Midbrain (tissue), 1 donor: Measurements from ENCODE around the gene RASGEF1C.

Source experiments
- DNase-seq: peaks from one replicate; lab custom pipeline; 2025; lab: John Stamatoyannopoulos, UW

RASGEF1C gene

DNA sequence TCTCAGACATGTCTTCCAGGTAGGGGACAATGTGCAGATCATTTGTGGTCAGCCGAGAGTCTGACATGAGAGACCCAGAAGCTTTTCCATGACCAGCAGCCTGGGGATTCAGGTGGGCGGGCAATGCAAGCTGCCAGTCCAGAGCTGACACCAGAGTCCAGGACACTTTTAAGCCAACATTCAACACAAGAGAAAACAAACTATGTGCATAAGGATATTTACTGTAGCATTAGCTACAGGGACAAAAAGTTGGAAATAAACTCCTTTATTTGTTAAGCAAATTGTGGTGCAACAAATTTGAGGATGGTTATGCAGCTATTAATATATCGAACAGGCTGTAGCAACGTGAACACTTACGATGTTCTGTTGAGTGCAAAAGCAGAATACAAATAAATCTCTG is 127.5 kb downstream of the RASGEF1C start:
- DNase-seq = no peak

DNA sequence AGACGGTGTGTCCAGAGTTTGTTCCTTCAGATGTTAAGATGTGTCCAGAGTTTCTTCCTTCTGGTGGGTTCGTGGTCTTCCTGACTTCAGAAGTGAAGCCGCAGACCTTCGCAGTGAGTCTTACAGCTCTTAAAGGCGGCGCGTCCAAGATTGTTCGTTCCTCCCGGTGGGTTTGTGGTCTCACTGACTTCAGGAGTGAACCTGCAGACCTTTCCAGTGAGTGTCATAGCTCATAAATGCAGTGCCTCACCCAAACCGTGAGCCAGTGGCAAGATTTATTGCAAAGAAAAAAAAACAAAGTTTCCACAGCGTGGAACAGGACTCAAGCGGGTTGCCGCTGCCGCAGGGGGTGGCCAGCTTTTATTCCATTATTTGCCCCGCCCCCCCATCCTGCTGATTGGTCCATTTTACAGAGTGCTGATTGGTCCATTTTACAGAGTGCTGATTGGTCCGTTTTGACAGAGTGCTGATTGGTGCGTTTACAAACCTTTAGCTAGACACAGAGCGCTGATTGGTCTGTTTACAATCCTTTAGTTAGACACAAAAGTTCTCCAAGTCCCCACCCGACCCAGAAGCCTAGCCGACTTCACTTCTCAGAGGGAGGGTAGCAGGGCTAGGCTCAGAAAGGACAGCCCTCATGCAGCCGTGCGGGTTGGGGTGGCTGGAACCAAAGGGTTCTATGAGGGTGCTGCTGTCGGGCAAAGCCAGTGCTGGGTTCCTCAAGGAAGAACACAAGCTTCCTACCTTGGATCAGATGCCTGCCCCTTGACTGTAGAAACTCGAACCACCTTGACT is 128.3 kb downstream of the RASGEF1C start:
- DNase-seq = no peak

DNA sequence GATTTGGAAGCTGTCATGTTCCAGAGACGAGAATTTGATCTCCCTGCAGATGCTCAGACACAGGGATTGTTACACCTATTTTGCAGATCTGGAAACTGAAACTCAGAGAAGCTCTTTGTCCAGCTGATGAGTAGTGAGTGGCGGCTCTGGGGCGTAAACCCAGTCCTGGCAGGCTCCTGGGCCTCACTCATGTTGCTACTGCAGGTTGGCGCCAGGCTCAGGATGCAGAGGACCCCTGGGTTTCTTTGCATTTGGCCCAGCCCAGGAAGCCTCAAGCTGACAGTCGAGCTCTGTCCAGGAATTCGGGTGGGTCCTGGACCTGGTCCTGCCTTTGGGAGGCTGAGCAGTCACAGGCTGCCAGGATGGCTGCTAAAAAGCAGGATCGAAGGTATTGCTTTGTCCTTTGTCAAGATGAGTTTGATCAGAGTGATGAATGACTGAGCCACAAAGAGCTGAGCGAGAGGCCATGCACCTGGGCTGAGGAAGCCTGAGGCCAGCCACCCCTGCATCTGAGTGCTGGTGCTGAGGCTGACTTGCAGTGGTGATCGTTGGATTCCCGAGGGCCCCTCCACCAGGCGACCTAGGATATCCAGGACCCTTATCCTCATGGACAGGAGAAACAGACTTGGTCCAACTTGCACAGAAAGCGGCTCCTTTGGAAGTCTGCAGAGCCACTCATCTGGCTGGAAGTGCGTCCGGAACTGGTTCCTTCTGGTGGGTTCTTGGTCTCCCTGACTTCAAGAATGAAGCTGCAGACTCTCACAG is 129.1 kb downstream of the RASGEF1C start:
- no peak for DNase-seq

DNA sequence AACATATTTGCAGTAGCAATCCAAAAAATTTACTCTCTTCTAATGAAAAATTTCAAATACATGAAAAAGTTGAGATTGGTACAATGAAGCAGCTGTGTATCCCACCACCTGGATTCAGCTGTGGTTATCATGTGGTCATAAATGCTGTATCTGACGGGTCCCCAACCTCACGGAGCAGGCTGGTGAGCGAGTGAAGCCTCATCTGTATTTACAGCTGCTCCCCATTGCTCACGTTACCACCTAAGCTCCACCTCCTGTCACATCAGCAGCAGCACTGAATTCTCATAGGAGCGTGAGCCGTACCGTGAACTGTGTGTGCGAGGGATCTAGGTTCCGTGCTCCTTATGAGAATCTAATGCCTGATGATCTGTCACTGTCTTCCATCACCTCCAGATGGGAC is 130.7 kb downstream of the RASGEF1C start:
- DNase-seq = no peak

DNA sequence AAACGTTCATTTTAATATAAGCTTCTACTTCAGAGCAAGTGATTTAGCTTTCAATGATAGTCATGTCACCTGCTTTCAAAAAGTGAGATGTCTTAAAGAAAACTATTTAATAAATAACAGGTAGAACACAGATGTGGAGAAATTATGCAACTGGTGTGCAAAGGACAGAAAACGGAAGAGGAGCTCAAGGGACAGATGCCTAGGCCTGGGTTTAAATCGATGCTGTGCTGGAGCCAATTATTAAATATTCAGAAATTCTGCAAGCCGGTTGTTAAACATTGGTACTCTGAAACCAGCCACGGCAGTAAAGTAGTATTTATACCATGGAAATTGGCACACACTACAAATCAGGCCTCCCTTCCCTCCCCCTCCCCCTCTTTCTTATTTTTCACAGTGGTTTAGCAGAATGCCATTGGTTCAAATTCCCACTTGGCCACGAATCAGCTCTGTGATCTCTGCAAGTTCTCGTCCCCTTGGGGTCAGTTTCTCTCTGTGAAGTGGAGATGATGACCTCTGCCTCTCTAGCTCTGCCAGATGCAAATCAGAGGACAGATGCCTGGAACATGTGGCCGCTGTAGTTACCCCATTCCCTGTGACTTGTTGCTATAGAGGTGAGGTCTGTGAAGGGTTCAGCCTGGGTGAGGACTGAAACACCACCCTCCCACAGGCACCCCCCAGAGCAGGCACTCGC is 131.3 kb downstream of the RASGEF1C start:
- DNase-seq = no peak

DNA sequence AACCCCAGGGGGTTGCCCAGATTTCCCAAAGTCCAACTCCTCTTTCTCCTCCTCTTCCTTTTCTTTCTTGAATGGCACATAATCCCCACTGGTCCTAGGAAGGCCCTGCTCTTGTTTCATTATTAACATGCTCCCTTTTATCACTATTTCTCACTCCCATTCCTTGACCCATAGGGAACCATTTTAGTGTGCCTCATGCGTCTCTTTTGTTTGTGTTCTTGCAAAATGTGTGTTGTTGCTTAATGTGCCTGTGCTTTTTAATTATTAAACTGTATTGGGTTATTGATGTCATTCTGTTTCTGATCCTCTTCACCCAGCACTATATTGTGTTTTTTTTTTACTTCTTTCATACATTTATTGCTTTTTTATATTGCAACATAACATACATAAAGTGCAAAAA is 133.3 kb downstream of the RASGEF1C start:
- no peak for DNase-seq

DNA sequence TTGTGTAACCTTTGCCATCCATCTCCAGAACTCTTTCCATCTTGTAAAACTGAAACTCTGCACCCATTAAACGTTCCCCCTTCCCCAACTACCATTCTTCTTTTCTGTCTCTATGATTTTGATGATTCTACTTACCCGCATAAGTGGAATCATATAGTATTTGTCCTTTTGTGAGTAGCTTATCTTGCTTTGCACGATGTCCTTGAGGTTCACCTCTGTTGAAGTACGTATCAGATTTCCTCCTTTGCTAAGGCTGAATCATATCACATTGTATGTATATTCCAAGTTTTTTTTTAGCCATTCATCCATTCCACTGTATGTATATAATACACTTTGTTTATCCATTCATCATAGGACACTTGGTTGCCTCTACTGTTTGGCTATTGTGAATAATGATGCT is 134.5 kb downstream of the RASGEF1C start:
- DNase-seq = no peak

DNA sequence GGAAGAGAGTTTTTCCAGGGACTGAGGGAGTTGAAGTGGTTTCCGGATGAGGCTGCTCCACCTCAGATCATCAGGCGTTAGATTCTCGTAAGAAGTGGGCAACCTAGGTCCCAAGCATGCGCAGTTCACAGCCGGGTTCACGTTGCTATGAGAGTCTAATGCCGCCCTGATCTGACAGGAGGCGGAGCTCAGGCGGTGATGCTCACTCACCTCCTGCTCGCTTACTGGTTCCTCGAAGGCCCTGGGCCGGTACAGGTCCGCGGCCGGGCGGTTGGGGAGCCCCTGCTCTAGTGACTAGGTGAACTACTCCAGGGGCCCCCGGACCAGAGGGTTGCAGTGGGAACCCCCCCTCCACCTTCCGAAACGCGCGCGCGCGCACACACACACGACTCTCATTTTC is 136.5 kb downstream of the RASGEF1C start:
- DNase-seq = no peak

DNA sequence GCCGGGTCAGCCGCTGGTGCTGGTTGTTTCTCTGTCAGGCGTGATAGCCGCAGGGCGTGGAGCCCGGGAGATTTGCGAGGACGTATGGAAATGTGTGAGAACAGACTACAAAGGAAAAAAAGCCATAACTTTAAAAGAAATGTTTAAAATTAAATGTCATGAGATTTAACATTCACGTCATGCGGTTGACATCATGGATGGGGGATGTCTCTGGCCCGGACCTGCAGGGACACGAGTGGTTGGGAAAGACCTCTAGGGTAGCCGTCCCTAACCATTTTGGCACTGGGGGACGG is 136.8 kb downstream of the RASGEF1C start:
- DNase-seq = no peak

DNA sequence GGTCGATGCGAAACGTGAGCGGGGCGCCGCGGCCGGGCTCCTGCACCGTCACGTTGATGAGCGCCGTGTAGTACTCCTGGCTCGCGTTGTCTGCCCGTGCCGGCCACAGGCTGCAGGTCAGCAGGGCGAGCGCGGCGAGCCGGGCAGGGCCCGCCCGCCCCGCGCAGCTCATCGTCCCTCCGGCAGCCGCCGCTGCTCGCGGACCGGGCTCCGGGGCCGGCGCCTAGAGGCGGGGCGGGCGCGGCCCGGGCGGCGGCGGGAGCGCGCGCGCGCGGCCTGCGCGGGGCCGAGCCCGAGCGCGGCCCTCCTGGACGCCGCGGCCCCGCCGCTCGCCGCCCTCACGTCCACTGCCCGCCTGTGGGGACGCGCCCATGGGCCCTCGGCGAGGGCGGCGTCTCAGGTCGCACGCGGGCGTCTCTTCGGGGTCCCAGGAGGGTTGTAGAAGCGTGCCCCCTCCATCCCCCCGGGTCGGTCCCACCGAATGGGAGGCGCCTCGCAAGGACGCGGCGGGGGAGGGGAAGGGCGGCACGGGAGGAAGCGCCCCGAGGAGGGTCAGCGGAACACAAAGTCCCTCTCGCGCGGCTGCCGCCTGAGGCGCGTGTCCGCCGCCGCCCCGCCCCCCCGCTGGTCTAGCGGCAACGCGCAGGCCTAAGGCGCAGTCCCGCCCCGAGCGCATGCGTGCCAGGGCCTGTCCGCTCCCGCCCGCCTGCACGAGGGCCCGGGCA is 137.3 kb downstream of the RASGEF1C start, which contains the start of gene RNF130:
Gene RNF130 (minus strand): TSS at position 229 of the 725 bp plus-strand sequence. CDS start 57 bp downstream, at position 172.
- DNase-seq = peak; percentile 92

DNA sequence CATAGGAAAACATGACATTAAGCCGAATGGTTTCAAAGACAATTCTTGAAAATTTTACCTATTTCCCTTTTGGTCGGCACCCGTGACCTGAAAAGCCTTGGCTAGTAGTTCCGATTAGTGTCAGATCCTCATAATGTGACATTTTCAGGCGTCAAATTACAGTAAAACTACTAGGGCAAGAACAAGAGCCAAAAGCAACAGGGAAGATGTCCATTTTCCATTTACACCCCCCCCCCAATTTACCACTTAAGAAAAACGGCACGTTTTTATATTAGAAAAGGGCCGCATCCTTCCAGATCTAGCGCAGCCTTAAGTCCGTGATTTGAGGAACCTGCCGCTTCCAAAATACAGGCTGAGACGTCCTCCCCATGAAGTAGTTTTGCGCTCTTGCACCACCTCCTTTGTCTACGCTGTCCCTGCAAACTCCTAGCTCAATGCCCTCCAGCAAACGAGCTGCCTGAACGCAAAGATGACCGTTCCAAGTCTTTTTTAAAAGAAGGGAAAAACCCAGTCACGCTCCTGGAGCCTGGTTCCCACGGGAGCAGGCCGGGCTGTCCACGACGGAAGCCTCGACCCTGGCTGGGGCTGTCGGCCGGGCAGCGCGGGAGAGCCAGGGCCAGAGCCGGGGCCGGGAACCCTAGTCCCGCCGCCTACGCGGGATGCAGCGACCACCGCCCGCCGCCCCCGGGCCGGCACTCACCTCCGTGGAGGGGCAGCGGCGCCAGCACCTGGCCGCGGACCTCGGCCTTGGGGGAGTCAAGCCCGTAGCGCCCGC is 138.1 kb downstream of the RASGEF1C start:
- peak; percentile 52 for DNase-seq

DNA sequence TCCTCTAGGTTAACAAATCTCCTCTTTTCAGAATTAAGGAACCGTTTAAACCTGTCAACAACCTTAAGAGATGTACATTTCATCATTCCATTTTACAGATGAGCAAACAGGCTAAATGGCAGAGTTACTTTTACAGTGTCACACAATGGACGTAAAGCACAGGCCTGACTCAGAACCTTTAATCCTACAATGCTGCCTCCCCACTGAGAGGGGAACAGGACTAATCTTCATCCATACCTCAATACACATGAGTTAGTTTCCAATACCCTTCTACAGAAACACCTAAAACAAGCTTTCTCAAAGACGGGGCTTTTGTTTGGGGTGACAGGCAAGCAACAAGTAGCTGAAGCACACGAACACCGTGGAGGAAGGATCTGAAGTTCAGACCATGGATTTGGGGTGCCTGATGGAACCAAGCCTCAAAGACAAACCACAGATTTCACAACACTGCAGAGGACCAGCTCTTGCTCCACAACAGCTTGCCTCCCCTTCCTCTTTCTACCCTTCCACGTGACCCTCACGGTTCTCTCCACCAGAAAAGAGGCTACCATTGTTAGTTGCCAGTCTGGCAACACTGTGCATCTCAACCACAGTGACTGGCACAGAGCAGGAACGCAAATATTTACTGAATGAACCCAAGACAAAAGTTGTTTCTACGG is 139.3 kb downstream of the RASGEF1C start:
- DNase-seq = peak; percentile 90

DNA sequence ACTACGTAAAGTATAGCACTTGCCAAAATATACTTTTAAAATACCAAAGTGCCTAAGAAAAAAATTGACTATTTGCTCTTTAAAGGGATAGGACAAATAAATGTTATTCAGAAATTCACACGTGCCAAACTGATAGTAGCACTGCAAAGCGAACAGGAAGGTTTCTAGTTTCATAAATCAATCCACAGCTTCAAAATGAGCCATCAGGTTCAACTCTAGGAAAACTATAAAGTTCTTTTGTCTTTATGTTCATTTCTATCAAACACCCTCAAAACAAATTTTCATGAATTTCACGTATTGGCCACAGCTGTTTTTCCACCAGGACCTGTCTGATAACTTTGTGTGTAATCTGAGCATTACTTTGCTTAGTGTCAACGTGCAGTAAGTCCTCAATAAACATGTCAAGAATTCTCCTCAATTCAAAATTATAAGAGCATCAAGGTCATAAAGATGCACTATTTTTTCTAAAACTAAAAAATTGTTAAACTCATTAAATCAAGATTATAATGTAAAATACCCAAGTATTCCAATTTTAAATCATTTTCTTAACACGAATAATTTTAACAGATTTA is 140.4 kb downstream of the RASGEF1C start:
- no peak for DNase-seq

DNA sequence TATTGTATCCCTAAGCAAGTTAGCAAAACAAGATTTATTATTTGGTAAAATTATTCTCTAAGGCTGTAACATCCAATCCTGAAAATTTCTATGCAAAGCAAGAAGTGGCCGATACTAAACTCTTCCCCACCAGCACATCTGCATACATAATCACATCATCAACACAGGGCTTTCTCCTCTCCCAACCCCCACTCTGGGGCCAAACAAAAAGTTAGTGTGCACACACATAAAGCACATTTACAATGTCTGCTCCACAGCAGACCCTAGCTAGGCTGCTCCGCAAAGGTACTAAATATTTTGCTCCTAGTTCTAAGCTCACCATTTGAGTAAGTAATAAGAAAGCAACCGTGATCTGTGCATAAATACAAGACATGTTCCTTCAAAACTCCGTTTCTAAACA is 141.0 kb downstream of the RASGEF1C start:
- peak; percentile 79 for DNase-seq

DNA sequence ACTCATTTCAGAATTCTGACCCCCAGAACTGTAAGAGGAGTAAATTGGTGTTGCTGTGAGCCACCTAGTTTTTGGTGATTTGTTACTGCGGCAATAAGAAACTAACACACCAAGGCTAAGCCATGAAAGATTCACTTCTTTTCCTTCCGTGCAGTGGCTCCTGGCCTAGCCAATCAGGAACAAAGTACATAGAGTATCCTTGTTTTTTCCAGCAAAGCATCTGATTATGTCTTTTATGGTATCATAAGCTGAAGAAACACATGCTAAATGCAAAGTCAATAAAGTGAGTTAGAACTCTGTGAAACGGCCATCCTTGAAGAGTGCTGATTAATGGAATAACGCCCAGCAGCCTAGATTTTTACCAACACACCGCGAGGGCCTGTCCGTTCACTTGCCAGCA is 148.8 kb downstream of the RASGEF1C start:
- no peak for DNase-seq

DNA sequence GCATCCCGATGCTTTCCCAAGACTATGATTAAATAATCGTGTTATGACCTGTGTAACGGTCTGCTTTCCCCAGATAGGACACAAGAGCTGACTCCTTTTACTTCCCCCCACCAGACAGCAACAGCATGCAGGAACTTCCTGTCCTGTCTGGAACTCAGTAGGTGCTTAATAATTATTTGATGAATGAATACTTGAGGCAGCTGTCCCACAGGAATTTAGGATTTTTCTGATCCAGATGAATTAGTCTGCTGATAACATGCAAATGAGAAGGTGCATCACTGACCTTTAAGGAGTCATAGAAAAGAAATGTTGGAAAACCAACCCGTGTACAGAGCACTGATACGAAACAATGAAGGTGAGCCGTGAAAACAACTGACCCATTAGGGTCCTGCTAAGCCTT is 149.7 kb downstream of the RASGEF1C start:
- no peak for DNase-seq

DNA sequence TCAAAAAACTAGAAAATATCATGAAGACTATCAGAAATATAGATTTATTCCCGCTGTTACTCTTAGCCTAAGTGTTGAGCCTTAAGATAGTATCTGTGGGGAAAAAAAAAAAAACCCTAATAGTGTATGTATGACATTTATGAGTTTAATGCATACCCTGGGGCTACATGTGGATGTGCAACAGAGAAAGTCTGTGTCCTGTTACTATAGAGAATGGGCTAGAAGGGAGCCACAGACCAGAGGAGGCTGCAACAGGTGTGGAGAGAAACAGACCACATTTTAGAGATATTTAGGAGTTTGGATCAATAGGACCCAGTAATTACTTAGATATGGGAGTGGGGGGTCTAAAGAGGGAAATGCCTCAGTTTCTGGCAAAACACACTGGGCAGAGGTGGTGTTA is 152.9 kb downstream of the RASGEF1C start:
- DNase-seq = no peak

DNA sequence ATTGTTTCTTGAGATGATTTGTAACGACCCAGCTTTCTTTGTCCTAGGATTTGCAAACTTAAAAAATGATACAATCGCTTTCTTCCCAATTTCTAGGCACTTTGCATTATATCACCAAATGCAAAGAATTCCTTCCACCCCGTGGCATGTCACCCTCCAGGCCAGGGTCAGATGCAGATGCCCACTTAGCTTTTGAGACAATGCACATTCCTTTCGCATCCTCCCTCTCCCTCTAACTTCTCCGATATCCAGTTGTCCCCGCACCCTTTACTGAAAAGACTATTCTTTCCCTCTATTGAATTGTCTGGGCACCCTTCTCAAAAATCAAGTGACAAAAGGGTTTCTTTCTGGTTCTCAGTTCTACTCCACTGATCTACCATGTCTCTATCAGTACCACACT is 154.8 kb downstream of the RASGEF1C start:
- DNase-seq = no peak

DNA sequence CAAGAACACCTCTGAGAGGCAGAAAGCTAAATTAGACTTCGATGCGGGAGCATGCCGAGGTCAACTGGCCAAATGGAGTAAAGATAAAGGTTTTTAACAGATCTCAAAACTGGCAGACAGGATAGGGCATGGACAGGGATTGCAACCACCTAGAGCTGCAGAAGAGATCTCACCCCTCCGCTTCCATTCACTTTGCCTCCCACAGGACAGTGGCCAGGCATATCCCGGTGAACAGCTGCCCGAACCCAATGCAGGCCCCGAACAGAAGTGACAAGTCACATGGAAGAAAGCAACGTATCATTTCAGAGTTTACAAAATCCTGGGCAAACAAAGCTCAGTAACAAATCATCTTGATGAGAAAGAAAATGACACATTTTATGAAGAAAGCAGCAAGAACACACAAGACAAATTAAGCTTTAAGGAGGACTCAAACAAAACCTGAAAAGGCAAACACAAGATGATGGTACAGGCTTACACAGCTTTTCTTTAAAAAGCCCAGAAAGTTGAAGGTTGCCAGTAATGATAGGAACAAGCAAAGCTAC is 155.9 kb downstream of the RASGEF1C start:
- no peak for DNase-seq

DNA sequence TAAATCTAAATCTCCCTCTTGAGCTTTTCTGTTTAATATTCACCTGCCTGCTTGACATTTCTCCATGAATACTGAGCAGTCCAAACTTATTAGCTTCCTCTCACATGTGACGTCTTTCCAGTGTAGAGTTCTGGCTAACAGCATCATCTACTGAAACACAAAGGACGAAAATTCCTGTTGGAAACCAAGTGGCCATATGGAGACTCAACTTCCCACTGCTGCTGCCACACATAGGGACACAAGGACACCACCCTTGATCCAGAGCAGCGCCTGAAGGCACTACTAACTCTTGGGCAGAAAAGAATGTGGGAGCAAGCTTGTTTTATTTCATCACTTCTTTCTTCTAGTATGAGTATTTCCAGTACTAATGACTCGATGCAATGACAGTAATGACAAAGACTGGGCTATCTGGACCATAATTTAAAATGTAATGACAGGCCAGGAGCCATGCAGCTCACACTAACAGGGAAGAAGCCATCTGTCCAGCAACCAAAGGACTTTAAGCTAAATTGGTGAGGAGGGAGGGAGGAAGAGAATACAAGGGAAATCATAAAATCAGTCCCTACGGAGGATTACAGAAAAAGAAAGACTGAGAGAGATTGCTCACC is 156.7 kb downstream of the RASGEF1C start:
- DNase-seq = no peak
